HG02885 (cell line): ENCODE results near the gene IGF2R.
"Not testable (repeated sequence)": the region's sequence is repeated elsewhere in the genome, so short reads cannot be mapped to it uniquely, and the experiment has no call there.

Experiments
- ATAC-seq: cut with Tn5 transposase; IDR thresholded peaks from one replicate; pipeline ENCODE4 v1.9.1; 2021; ENCODE audit warnings: mild to moderate bottlenecking; ENCODE audit not compliant: unreplicated experiment, poor library complexity

IGF2R gene

DNA sequence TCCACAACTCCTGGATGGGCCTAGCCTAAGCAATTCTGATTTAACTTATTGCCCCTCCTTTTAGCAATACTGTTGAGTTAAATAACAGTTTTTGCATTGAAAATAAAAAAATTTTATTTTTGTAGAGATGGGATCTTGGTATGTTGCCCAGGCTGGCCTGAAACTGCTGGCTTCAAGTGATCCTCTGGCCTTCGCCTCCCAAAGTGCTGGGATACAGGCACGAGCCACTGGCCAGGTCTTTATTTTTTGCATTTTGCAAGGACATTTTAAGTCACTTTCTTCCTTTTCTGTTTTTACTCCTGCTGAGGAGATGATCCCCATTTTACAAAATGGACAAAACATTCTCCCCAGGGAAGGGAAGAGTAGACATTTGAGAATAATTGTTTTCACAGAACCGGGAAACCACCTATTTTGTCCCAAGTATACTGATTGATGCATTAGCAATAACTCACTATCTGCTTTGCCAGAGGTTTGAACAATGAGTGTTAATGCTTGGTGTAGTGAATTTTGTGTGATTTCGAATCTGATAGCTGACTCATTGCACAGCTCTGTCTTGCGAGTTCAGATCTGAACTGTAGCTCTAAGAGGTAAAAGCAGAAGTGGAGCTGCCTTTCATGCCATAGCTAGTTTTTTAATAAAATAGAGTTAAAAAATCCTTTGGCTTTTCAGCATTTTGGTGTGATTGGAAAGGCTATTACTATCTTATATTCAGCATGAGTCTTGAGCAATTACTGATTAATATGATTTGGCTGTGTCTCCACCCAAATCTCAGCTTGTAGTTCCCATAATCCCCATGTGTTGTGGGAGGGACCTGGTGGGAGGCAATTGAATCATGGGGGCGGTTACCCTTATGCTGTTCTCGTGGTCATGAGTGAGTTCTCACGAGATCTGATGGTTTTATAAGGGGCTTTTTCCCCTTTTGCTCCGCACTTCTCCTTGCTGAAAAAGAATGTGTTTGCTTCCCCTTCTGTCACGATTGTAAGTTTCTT lies 20.9 kb downstream of the IGF2R start:
- peak; percentile 93 for ATAC-seq

DNA sequence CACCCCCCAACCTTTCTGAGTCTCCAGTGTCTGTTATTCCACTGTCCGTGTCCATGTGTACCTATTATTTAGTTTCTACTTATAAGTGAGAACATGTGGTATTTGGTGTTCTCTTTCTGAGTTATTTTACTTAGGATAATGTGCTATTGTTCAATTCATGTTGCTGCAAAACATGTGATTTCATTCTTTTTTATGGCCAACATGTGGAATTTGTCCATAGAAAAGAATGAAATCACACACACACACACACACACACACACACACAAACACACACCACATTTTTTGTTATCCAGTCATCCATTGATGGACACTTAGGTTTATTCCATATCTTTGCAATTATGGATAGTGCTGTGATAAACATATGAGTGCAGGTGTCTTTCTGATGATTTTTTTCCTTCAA lies 23.5 kb downstream of the IGF2R start:
- ATAC-seq, result no peak

DNA sequence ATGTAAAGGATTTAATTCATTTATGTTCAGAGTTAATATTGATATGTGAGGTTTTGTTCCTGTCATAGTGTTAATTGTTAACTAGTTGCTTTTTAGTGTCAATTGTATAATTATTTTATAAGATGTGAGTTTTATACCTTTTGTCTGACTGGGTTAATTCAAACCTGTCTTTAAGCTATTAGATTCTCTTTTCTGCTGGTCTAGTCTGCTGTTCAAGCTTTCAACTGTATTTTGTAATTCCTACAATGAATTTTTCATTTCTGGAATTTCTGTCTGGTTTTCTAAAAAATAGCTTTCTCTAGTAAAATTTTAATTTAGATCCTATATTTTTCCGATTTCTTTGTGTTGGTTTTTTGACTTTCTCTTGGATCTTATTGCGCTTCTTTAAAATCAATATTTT lies 26.5 kb downstream of the IGF2R start:
- ATAC-seq, result no peak

DNA sequence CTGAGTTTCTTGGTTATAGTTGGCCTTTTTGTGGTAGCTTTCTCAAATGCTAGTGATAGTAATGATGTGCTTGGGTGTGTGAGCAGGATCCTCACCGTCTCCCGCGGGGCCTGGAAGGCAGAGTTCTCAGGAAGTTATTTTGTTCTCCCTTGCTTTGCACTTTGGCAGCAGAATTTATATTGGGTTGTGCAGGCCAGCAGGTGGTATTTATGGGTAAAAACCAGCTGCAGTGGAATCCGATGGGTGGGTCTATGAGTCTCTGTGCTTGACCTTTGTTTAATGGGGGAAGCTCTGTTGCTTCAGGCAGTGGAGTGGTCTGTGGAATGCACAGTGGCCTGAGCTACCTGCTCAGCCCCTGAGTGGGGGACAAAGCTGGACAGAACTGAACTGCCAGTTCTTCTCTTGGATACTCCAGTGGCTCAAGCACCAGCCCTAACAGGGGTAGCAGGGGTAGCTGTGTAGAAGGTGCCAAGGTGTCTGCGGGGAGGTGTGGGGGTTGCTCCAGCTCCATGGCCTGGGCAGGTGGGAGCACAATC lies 27.3 kb downstream of the IGF2R start:
- ATAC-seq, result no peak

DNA sequence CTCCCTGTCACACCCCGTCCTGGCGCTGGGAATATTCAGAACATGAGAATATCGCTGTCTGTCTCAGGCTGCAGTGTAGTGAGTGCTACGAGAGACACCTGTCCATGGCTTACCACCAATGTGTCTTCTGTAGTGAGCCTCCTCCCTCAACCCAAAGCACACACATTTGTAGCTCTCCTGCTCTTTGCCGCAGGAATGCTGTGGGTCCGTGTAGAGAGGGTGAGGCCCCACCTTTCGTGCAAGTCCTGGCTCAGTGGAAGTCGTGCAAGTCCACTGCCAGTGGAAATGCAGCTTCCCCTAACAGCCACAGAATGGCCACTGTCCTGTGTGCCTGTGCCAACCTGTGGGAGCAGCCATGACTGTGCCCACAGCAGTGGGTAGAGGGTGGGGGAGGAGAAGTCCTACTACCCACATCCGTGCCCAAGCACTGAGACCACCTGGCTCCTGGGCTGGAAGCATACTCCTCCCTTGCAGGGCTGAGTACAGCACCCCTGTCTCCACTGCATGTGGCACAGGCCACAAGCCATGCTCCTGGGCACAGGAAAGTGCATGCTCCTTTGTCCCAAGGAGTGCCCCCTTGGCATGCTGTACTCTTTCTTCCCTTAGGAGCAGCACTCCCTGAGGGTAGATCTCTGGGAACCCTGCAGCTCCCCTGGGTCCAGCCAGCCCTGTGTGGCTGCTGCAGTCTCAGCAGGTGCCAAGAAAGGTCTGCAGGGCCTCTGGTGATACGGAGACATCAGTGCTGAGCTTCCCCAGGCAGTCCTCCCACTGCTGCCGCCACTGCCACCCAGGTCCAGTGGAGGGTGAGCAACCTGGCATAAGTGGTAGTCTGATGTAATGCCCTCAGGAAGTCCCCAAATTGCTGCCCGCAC lies 28.0 kb downstream of the IGF2R start:
- no peak for ATAC-seq

DNA sequence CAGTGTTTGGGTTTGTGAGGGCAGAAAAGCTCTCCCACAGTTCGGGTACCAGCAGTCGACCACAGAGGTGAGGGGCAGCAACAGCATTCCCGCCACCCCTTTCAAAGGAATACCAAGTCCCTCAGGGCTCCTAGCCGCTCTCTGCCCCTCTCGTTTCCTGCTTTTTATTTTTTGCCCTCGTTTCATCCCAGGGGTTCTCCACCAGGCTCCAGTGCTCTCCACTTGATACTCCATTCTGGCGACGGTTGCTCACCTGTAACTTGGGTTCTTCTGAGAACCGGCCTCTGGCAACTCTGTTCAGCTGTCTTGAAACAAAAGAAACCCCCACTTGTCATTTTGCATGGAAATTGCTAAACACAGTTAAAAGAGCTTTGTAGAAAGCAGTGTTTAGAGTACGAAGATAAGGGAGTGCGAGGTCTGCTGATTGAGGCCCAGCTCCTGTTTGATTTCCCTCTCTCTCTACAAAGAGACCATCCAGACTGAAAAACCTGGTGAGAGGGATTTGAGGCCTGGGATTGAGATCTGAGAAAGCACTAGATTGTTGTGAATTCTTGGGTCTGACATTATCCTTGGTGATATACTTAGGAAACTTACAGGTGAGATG lies 28.7 kb downstream of the IGF2R start:
- ATAC-seq, result no peak

DNA sequence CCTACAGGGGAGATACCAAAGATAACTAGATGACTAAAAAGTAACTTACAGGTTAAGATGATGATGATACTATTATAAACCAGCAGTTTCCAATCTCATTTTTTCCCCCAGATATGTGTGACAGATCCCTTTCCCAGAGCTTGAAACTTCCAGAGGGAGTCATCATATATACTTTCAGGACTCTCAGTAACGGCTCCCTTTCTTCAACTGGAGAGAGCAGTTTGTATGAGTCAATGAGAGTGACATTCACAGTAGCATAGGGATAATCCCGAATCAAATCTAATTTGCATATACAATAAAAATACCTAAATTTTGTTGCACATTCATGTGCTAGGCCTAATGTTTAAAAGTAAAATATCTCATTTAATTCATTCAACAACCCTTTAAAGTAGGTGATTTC lies 29.7 kb downstream of the IGF2R start:
- ATAC-seq, result no peak

DNA sequence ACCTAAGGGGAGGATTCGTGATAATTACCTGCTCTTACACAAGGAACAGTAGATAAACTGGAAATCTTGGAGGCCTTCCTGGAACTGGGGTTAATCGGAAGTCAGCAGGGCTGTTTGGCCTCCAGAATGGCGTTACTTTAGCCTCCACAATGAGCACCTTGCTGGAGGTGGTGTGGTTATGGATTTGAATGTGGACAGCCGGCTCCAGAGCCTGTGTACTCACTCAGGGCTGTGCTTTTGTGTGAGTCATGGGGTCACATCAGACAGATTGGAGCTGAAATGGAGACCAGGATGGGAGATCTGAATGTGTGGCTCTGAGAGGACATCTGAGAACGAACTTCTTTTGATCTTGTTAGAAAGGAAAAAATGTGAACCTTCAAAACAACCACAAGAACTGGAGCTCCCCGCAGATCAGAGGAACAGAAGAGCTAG lies 30.4 kb downstream of the IGF2R start:
- no peak for ATAC-seq

DNA sequence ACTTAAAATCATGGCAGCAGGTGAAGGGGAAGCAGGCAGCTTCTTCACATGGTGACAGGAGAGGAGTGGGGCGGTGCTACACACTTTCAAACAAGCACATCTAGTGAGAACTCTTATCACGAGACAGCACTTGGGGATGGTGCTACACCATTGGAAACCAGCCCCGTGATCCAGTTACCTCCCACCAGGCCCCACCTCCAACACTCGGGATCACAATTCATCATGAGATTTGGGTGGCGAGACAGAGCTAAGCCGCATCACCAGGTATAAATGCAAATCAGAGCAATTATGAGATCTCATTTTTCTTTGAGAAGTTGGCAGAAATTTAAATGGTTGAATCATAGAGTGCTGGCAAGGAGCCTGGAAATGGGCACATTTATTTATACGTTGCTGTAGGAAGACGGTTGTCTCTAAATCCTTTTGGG lies 31.4 kb downstream of the IGF2R start:
- ATAC-seq, result no peak

DNA sequence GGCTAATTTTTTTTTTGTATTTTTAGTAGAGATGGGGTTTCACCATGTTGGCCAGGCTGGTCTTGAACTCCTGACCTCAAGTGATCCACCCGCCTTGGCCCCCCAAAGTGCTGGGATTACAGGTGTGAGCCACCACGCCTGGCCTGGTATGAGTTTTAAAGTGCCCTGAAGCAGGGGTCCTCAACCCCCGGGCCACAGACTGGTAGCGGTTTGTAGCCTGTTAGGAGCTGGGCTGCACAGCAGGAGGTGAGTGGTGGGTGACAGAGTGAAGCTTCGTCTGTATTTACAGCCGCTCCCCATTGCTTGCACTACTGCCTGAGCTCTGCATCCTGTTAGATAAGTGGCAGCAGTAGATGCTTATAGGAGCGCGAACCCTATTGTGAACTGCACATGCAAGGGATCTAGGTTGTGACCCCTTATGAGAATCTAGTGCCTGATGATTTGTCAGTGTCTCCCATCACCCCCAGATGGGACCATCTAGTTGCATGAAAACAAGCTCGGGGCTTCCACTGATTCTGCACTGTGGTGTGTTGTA lies 32.1 kb downstream of the IGF2R start:
- not testable (repeated sequence) for ATAC-seq

DNA sequence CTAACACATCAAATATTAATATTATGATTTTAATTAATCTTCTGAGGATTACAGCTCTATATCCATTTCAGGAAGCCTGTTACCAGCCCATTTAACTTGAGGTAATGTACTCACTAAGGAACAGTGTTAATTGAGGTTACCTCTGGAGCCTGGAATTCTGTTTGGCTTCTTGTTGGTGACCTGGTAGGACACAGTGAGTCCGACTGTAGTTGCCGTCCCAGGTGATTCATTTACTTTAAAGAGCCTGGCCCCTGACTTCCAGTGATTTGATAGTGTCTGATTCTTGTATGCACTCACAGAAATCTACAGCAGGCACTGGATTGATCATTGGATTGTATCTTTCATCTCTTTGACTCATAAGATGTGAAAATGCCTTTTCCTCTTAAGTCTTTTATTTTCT lies 34.0 kb downstream of the IGF2R start:
- no peak for ATAC-seq

DNA sequence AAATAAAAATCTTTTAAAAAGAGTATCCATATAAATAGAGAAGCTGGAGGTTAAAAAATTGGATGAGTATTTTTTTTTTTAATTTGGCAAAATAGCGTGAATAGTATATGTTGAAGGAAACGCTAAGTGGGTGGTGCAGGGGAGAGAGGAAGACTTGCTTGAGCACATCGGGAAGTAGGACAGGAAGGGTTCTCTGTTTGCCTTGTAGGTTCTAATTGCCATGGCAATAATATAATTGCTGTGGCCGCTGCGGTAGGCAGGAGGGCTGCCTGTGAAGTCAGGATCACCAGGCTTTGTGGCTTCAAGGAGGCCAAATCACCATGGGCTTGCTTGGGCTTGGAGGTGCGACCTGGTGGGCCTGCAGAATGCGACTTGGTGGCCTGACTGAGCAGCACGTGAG lies 35.1 kb downstream of the IGF2R start:
- no peak for ATAC-seq

DNA sequence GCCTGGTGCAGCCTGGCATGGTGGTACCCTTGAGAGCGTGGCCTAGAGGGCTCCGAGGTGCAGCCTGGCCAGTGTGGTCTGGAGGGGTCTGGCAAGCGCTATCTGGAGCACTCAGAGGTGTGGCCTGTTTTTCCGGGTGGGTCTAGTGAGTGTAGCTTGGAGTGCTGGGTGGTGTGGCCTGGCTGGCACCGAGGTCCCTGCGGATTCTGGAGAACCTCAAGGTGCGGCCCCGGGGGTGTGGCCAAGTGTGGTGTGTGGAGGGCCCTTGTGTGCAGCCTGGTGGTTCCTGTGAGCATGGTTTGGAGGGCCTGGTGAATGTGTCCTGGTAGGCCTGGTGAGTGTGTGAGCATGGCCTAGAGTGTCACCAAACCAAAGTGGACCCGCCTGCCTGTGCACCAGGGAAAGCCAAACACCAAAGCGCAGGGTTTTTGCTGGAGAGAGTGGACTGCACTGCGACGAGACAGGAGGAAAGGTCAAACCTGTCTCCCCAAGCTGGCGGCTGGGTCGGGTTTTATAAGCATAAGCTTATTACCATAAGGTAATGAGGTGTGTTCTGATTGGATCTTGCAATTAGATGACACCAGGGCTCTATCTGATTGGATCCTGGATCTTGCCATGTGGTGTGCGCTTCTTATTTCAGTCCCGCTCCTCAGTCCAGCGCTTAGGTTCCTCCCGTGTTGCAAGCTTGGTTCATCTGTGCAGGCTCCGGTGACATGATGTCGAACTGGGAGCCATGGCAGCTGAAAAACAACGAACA lies 35.7 kb downstream of the IGF2R start:
- no peak for ATAC-seq

DNA sequence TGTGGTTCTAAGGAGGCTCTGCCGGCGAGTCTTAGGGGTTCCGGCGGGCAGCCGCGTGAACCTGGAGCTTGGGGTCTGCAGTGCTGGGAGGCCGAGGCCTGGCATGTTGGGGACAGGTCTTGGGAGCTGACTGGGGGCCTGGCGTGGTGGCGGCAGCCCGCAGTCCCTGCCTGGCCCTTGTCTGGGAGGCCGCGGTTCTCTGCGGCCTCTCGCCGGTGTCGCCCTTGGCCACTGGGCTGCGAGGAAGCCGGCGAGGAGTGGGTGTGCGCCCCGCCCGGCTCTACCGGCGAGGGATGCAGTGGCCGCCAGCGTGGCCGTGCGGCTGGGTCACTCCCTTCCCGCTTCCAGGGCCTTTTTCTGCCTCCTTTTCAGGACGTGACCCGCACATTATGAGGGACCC lies 36.3 kb downstream of the IGF2R start:
- no peak for ATAC-seq

DNA sequence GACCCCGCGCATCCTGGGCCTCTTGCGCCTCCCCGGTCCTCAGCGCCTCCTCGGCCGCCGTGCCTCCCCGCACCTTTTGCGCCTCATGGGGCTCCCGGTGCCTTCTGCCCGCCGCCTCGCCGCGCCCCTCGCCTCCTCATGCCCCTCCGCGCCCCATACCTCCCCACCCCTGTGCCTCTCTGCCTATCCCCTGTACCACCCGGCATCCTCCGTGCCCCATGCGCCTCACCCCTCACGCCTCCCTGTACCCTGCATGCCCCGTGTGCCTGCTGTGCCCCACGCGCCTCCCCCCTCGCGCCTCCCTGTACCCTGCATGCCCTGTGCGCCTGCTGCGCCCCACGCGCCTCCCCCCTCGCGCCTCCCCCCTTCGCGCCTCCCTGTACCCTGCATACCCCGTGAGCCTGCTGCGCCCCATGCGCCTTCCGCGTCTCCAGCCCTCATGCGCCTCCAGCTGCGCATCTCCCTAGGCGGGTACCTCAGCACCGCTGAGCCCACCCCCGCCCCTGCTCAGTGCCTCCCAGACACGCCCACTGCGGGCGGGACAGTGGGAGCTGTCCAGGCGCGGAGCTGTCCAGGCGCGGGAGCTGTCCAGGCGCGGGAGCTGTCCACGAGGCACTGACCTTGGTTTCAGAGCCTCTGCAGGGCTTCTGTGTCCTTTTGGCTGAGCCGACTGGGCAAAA lies 37.1 kb downstream of the IGF2R start:
- ATAC-seq, result no peak

DNA sequence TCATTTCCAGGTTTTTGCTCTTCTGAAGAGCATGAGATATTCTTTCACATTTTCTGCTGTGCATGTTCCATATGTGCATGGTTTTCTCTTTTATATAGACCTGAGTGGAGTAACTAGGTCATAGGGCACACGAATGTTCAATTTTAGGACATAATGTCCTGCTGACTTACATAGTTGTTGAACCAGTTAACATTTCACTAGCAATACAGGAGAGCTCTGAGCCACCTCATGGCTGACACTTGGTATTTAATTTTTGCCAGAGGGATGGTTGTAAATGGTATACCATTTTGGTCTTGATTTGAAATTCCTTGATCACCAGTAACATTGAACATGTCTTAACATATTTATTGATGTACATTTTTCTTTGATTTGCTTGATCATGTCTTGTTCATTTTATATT lies 38.3 kb downstream of the IGF2R start:
- ATAC-seq, result no peak

DNA sequence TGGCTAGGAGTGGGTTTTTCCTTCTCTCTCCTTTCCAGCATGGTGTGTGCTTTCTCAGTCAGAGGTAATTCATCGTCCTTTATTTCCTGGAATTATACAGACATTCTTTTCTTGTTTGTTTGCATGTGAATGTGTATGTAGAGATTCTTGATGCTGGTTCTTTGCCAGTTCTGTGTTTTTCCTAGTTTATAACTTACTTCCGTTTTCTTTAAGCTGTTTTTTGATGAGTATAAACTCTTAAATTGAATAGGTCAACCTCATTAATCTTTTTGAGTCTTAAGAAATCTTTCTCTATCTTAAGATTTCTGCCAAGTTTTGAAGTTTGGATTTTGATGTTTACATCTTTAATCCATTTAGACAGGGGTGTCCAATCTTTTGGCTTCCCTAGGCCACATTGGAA lies 38.7 kb downstream of the IGF2R start:
- no peak for ATAC-seq

DNA sequence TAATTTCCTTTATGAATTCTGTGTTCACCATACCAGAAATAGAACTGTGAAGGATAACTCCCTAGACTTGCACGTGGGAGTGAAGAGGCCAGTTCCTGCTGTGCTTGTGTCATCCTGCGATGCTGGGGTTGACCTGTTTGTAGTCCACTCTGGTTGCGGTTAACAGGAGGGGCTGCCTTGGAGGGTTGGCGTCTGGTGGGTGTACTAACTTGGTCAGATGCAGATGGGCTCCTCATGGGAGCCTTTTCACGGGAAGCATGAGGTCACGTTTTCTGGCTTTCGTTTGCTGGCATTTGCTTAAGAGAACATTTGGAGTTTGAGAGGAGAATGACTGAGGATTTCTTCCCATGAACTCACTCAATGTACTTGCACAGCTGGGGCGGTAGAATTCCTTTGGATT lies 41.2 kb downstream of the IGF2R start:
- ATAC-seq, result no peak
